DMS114 treated with DMSO at 0.1 percent for 48 hours (cell line): ENCODE measurements around the gene ACTL10.

Source experiments
- DNase-seq: peaks from one replicate; lab custom pipeline; 2025; ENCODE audit not compliant: unreplicated experiment; lab: John Stamatoyannopoulos, UW

The ACTL10 gene

DNA sequence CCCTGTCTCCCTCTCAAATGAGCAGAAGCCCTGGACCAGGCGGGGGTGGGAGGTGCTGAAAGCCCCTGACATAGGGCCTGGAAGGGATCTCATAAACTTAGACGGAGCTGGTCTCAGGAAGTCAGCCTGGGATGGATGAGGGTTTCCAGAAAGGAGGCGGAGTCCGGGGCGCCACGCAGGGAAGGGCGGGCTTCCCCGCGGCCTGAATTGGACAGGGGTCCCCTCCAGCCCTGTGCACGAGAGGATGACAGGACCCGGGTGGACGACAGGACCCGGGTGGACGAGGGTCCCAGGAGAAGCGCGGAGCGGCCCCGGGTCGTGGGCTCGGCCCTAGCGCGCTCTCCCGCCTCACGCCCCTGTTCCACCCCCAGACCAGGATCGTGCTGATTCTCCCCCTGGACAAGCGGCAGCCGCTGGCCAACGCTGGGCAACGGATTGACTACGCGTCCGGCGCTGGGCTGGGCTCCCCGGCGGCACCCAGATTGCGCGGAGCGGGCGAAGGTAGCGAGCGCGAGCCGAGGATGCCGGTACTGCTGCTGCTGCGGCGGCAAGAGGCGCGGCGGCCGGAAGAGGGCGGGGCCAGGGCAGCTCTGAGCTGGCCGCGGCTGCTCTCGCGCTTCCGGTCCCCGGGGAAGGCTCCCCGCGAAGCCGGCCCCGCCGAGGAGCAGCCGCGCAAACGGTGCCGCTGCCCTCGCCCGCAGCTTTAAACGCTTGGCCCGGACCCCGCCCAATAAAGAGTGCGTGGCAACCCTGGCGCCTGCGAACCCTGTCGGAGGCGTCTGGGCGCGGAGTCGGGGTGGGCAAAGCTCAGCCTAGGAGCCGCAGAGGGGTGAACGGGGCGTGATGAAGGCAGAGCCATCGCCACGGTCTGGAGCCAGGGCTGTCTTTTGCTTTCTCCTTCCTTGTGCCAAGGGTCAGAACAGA lies 3.3 kb upstream of the ACTL10 start:
- DNase-seq, result peak; percentile 41

DNA sequence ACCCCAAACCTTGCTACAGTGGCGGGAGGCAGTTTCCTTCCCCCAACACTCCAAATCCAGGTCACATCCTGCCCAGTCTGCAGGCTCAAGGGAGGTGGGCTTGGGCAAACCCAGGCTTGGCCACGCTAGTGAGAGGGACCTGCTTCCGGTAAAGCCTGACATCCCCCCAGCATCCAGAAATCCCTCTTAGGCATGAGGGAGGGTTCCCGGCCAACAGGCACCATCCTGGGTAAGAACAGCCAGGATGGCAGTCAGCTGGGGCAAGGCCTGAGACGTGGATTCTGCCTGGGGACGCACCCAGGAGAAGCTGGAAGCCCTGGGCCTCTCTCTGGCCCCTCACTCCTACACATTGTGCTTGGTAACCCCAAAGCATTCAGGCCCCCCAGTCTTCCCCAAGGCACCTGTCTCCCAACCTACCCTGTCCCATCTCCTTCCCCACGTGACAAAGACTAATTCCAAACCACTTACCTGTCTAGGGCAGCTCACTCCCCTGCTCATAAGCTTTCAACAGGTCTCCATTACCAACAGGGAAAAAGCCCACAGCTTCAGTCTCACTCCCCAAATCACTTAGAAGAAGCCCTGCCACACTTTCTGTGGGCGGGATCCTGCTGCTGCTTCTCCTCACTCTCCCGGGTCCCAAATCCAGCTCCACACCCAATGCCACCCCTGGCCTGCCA lies 2.5 kb upstream of the ACTL10 start:
- DNase-seq, result no peak

DNA sequence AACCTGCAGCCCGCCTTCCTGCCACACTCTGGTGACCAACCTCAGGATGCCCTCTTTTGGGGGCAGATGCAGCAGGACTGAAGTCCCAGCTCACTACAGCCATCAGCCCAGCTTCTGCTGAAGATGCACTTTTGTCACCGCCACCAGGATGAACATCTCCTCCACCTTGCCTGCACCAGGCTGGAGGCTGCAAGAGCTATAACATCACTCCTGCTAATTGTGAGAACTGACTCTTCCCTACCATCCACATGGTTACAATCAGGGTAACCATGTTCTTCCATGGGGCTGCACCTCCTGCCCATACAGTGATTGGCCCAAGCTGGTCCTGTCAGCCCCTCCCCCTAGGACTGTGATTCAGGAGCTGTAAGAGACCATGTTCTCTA lies 2.0 kb upstream of the ACTL10 start:
- no peak for DNase-seq

DNA sequence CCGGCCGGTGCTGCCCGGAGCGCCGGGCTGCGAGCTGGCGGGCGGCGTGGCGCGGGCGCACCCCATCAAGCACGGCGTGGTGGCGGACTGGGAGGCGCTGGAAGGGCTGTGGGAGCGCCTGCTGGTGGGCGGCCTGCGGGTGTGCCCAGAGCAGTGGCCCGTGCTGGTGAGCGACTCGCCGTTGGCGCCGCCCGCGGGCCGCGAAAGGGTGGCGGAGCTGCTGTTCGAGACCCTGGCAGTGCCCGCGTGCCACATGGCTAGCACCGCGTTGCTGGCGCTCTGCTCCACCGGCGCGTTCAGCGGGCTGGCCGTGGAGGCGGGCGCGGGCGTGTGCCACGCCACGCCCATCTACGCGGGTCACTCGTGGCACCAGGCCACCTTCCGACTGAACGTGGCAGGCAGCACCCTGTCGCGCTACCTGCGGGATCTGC lies 517 bp downstream of the ACTL10 start:
- DNase-seq, result no peak

DNA sequence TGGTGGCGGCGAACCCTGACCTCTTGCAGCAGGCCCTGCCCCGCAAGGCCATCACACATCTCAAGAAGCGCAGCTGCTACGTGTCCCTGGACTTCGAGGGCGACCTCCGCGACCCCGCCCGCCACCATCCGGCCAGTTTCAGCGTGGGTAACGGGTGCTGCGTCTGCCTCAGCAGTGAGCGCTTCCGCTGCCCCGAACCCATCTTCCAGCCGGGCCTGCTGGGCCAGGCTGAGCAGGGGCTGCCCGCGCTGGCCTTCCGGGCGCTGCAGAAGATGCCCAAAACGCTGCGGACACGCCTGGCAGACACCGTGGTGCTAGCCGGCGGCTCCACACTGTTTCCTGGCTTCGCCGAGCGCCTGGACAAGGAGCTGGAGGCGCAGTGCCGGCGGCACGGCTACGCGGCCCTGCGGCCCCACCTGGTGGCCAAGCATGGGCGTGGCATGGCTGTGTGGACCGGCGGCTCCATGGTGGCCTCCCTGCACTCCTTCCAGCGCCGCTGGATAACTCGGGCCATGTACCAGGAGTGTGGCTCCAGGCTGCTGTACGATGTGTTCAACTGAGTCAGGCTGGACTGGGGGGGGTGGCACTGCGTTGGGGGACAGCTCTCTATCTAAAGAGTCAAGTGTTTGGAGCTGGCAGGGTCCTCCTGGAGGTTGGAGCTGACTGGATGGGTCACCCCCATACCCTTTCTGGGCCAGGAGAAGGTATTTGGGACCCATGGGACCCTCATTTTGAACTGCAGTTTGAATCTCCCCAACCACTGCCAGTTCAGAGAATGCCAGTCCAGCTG lies 1.1 kb downstream of the ACTL10 start:
- DNase-seq, result no peak

DNA sequence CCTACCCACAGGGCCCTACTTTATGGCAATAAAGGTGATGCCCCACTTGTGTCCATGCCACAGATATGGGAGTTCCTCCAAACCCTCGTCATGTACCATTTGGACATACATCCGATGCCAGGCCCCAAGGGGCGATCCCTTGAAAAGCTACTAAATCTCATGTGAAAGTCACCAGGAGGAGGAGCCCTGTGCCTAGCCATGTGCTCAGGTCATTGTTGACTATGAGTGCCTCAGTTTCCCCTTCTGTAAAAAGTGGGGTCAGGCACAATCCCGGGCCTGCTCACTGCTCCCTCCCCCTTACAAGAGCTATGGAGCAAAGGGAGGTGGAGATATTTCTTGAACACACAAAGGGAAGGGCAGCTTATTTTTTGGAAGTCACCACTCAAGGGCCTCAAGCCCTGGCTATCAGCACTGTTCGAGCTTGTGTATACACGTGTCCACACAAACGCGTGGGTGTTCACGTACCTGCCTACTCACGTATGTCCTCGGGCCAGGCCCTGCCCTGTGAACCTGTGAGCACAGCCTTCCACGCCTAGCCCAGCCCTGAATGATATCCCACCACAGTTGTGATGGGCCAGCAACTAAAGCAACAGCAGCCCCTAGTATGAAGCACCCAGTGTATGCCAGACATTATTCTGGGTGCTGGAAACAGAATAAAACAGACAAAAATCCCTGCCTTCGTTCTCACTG lies 1.9 kb downstream of the ACTL10 start:
- DNase-seq, result no peak

DNA sequence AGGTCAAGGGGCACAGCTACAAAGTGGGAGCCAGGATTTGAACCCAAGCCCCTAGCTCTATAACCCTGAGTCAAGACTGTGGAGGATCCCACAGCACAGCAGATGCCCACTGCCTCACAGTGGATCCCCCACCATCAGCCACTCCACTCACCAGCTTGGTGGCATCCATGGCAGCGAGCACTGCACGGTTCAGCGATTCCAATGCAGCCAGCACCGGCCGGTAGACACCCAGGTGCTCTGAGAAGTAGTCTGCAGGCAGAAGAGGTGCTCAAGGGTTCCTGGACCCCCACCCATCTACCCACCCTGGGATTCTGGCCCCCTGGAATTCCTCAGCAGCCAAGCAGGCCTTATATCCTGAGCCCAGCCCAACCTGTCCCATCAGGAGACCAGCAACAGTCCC lies 2.5 kb downstream of the ACTL10 start:
- DNase-seq, result no peak

DNA sequence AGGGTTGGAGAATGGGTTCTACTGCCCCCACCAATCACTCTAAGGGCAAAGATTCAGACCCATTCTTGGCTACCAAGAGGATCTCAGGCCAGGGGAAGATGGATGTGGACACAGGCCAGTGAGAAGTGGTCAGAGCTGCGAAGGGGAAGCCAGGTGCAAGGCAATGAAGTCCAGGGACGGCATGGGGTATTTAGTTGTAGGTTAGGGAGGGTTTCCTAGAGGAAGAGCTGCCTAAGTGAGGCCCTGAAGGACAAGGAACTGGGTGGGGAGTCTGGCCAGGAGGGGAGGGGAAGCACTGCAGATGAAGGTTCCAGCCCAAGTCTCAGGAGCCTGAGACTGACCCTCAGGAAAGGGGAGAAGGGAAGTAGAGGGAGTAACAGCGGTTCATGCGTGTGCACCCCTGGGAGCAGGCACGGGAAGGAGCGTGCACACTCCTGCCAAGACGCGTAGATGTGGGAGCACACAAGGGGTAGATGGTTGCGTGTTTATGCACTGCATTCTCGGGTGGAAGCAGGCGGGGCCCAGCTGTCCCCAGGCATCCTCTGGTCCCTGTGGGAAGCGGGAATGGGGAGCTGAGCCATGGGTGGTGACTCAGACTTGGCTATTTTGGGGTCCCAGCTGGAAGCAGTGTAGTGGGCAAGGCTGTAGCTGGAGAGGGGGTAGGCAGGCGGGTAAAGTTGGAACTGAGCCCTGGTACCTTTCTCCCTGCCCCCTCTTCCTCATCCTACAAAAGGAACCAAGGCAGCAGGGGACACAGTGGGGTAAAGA lies 3.3 kb downstream of the ACTL10 start:
- DNase-seq, result no peak

DNA sequence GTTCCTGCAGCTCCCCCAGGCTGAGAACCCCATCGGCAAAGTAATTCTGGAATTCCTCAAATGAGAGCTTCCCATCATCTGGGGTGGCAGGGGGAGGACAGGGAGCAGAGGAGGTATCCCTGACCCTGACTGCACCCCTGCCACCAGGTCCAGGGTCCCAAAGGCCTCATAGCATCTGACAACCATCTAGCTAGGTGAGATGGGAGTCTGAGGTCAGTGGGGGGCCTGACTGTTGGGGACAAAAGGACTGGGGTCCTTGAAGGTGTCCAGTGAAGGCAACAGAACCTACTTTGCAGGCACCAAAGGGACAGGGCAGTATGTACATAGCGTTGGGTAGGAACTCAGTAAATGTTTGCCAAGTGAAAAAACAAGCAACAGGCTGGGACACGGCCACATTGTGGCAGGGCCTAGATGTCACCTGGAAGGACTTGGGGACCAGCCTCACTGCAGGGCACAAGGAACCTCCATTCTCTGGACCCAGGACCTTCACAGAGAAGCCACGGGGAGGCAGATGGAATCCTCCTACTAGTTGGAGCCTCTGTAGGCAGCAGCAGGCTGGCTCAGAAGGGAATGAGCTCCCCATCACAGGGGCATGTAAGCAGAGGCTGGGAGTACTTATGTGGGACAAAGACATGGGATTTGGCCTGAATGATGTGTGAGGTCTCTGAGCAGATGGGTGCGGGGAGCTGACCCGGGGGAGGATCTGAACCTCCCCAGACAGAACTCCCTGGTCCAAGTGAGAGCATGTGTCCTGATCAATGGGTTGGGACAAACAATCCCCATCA lies 4.2 kb downstream of the ACTL10 start:
- no peak for DNase-seq

DNA sequence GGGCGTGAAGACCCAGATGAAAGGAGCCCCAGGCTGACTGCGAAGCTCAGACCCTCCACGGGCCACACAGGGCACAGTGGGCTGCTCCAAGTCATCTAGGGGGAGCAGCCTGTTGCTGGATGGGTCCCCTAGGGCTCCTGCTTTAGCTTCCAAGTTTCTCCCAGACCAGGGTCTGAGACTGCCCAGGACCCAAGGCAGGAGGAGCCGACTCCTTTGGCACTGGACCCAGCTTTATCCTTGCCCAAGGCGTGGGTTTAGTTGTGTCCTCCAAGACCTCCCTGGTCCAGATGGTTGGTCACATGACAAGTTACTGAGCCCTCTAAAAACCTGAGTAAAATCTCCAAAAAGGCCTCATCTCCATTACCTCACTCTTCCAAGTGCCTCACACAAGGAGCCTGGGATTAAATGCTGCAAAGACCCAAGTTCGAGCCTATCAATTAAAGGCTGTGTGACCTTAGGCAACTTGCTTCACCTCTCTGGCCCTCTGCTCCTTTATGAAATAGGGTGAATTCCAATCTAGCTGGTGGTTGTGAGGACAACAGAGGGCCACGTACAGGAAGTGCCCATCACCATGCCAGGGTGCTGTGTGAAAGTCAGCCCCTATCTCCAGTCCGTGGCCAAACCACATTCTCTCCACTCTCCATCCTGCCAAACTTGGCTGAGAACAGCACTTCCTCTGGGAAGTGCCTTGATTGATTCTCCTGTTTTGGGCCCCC lies 5.0 kb downstream of the ACTL10 start:
- DNase-seq, result no peak

DNA sequence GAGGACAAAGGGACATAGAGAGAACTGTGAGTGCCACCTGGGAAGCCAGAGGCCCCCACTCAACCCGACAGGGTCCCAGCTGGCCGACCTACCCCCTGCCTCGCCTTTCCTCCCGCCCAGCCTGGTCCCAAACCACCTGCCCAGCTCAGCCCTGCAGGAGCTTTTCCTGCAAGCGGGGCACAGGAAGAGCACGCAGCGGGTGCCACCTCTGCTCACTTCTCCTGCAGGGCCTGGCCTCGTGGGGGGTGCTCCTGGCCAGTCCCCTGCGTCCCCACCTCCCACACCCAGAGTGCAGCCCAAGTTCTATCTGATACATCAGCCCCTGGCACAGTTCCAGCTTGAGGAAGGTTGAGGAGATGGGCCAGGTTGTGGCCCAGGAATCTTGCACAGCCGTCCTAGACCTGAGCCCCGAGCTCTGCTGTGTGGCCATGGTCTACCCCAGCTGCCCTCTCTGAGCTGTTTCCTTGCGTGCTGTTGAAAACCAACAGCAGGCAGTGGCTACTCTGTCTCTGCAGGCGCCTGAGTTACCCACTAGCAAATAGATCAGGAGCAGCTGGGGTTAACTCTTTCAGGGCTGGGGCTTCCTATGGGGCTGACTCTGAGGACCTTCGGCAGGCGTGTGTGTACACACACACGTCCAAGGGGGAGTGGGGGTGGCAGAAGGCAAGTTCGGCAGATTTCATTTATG lies 5.8 kb downstream of the ACTL10 start:
- no peak for DNase-seq

DNA sequence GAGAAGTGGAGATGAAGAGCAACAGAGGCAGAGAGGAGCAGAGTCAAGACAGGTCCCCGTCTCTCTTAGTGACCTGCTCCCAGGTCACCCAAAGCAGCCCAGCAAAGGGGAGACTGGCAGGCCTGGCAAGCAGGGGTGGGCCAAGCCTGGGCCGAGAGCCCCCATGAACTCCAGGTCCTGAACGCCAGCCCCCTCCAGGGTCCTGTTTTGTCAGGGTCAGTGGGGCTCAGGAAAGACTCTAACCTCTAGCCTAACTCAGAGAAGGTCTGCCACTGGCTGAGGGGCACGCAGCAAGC lies 6.3 kb downstream of the ACTL10 start:
- no peak for DNase-seq

DNA sequence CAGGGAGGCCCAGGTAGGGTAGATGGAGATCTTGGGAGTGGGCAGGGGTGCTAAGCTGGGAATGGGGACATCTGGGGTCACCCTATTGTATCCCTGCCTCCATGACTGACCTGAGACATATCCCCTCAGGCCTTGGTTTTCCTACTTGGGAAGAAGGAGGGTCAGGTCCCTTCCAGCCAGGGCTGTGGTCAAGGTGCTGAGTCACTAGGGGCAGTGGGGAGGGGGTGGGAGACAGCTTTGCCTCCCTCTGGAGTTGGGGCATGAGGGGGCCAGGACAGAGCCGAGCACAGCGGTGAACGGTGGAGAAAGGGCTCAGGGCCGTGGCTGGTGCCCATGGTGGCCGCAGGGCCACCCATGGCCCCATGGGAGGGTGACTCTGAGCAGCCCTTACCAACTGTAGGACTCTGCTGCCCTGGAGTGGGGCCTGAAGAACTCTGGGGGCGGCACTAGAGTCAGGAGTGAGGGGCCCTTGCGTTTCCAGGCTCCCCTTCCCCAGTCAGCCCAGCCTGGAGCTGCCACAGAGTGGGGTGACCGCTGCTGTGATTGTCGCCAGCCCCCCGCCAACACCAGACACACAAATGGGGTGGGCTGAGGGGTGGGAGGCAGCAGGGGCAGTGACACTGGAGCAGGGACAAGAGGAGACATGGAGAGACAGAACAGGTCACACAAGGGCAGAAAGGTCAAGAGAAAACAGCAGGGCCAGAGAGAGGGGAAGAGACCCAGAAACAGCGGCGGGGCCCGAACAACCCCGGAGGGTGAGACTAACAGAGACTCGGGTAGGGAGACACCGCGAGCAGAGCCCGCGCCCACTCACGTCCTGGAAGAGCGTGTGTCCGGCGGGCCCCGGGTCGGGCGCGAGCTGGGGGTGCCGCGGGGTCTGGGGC lies 6.9 kb downstream of the ACTL10 start:
- DNase-seq, result no peak

DNA sequence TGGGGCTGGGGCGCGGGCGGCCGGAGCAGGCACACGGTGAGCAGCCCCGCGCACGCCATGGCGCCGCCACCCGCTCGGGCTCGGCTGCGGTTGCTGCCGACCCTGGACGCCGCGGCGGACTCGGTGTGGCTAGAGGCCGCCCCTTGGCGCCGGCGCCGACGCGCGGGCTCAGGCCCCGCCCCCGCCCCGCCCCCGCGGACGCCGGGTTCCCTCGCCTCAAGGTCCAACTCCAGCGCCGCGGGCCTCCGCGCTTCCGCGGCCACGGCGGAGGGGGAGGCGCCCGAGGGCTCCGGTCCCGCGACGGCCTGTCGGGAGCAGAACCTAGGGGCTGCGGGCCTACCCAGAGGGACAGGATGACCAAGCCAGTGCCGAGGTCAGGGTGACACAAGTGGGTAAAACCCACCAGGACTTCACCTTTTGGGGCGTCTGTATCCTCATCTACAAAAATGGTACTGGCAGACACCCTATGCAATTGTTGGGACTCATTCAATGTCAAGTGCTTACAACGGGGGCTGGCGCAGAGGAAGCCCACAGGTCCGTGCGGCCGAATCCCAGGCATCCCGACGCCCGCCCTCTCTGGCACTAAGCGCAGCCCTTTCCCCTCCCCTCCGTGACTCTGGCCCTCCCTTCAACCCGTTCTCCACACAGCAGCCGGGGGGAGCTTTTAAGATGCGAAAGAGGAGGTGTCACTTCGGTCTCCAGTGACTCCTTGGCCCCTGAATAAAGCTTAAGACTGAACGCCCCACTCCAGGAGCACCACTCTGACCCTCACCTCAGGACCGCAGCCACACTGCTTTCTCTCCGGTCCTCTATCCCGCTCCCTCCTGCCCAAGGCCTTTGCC lies 7.8 kb downstream of the ACTL10 start, which contains the start of gene NECAB3:
Gene NECAB3 (minus strand): TSS at position 135 of the 842 bp plus-strand sequence. CDS start 76 bp downstream, at position 59.
- DNase-seq, result peak; percentile 59

DNA sequence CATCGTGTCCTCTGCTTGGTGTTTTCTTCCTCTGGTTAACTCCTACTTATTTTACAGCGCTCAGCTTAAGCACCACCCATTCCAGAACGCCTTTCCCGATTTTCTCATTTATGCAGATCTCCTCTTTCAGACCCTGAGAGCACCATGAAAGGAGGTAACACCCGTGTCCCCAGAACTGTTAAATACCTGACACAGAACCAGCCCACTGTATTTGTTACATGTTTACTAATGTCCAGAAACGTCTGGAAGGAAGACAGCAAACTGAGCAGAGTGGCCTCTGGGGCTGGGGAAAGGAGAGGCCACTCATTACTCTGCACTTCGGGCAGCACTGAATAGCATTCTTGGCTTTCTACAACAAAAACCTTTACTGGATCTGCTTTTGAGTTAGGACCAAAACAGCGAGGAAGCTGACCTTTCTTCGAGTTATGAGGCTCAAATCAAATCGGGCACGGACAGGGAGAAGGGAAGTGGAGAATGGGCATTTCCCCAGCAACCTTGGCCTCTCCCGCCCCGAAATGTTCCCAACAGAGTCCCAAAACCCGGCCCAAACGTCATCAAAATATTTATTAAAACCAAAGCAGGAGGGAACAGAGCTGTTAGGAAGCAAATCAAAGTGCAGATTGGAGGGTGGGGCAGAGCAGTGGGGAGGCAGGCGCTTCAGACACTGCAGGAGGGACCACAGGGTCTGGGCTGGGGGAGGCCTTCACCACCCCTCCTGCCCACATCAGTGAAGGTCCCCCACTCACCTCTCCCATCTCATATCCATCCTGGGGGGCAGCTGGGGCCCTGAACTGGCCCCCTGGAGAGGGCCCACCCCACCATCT lies 8.6 kb downstream of the ACTL10 start:
- DNase-seq, result peak; percentile 59

DNA sequence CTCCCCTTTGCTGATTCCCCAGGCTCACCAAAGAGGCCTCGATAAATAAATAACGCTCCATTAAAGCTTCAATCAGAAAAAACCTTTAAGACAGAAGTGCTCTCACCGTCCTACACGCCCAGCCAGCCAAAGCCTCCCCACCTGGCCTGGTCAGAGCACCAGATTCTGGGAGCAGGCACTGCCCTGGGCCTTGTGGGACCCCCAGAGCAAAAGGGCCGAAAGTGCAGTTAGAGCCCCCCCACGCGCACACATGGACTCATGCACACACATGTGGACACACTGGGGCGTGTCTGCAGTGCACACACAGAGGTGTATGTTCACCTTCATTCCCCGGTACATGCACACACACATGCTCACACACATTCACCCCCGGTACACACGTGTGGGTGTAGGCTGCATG lies 9.4 kb downstream of the ACTL10 start:
- DNase-seq, result no peak
